GM12874 (cell line): Measurements from ENCODE around the gene TMEM170B.

Experiments used
- TF ChIP-seq, protein P1 (sequence below): IDR thresholded peaks from 2 replicates; pipeline ENCODE4 v1.5.1; 2011; ENCODE audit warnings: low read depth, mild to moderate bottlenecking, control low read depth, low read length, moderate library complexity; ENCODE audit not compliant: insufficient read depth

Gene TMEM170B

DNA sequence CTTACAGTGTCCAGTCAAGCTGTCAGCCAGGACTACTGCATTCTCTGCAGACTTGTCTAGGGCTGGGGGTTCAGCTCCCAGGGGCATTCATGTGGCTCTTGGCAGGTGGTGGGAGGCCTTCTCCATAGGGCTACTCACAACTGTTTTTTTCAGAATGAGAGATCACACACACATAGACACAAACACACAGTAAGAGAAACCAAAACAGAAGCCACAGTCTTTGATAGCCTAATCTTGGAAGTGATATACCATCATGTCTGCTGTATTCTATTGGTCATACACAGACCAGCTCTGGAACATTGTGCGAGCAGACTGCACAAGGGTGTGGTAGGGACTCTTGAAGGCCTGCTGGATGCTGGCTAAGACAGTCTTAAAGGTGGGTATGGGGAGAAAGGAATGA lies 13.5 kb downstream of the TMEM170B start:
- TF ChIP-seq, protein P1, sequence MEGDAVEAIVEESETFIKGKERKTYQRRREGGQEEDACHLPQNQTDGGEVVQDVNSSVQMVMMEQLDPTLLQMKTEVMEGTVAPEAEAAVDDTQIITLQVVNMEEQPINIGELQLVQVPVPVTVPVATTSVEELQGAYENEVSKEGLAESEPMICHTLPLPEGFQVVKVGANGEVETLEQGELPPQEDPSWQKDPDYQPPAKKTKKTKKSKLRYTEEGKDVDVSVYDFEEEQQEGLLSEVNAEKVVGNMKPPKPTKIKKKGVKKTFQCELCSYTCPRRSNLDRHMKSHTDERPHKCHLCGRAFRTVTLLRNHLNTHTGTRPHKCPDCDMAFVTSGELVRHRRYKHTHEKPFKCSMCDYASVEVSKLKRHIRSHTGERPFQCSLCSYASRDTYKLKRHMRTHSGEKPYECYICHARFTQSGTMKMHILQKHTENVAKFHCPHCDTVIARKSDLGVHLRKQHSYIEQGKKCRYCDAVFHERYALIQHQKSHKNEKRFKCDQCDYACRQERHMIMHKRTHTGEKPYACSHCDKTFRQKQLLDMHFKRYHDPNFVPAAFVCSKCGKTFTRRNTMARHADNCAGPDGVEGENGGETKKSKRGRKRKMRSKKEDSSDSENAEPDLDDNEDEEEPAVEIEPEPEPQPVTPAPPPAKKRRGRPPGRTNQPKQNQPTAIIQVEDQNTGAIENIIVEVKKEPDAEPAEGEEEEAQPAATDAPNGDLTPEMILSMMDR: no peak

DNA sequence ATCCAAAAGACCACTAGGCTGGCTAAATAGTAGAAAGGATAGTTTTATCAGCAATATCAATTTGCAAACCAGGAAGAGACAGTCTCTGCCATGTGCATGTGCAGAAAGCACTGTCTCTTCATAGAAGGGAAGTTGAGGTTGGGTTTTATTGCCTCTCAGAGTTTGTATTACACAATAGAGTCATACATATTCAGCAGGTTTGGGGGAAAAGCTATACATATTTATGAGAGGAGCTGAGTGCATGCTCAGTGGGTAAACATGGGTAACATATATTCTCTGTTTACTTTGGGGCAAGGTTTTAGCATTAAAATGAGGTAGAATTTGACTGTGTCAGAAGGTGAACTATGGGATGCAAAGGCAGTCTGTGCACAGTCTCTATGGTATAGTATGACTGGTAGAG lies 14.9 kb downstream of the TMEM170B start:
- TF ChIP-seq, protein P1: no peak

DNA sequence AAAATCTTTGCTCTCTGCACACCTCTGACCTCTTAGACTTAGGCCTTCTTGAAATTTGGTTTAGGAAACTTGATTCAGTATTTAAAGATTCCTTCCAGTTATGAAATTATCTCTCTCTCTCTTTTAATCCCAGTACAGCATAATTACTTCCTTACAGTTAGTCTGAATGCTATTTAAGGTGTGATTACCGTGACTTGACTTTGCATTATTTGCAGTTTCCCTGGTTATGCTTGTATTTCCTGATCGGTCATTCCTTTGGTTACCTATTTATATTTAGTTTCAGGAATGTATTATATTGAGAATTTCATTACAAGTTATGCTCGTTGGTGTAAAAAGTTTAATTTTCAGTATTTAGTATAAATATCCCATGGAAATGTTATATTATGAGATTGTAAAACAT lies 16.3 kb downstream of the TMEM170B start:
- TF ChIP-seq, protein P1: no peak

DNA sequence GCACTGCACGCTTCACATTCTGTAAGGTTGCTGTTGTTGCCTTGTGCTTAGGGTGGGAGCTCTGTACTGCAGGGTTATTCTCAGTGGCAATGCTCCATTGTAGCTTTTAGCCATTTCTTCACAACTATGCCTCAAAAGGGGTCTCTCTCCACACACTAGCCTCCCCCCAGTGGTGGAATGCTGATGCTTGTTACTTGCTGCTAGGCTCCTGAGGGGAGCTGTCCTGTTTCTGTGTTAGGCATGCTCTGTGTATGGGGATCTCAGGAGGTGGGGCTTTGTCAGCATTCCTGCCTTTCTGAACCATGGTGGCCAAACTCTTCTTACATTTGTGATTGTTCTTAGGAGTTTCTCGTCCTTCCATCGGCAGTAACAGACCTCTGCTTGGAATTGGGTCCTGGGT lies 18.8 kb downstream of the TMEM170B start:
- TF ChIP-seq, protein P1: no peak

DNA sequence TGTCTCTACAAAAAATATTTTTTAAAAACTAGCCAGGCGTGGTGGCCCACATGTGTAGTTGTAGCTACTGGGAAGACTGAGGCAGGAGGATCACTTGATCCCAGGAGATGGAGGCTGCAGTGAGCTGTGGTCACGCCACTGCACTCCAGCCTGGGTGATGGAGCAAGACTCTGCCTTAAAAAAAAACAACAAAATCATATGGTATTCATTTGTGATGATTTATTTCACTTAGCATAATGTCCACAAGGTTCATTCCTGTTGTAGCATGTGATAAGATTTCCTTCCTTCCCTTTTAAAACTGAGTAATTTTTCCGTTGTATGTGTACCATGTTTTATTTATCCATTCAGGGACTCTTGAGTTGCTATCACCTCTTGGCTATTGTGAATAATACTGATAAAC lies 26.2 kb downstream of the TMEM170B start:
- TF ChIP-seq, protein P1: no peak

DNA sequence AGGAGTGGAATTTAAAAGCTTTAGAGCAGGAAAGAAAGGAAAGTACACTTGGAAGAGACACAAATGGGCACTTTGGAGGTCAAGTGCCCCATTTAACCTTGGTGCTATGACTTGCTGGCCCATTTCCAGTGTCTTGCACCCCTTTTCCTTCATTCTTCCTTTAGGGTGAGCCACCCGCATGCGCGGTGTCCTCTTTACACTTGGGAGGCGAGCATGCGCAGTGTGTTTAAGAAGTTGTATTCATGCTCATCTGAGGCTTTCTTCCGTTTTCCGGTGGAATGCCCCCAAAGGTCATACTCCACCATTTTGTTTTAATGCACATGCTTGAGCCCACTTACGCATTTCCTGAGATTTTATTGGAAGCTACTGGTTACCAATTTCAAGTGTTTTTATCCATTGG lies 29.1 kb downstream of the TMEM170B start:
- TF ChIP-seq, protein P1: no peak

DNA sequence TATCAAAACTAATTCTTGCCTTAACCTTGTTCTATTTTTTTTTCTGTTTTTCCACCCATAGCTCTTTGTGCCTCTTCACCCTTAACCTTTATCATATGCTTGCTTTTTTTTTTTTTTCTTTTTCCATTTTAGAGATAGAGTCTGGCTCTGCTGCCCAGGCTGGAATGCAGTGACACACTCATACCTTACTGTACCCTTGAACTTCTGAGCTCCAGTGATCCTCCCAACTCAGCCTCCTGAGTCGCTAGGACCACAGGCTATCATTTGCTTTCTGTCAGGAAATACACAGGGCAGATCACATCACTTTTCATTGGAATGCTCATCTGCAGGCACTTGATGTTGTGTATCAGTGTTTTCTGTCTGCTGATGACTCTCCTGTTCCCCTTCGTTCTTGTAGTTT lies 33.5 kb downstream of the TMEM170B start:
- TF ChIP-seq, protein P1: no peak

DNA sequence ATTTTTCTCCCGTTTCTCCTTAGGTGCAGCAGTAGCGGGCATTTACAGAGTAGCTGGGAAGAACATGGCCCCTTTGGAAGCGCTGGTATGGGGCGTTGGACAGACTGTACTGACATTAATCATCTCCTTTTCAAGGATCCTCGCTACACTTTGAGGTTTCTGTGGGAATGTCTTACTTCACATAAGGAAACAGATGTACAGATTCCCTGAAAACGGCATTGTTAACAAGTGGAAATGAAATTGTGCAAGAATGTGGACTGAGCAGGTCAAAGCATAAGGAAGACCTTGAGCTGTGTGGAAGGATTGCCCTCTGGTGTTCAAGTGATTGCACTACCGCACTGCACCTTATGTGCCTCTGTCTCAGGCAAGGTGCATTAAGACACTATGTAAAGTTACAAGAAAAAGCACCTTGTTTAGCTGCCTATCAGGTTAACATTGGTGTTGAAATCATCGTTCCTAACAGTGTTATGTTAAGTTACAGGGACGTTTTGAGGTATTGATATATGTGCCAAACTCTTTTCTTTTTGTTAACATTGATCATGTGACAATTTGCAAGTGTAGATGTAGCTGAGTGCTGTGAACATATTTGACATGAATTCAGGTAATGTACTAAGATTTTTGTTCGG lies 38.0 kb downstream of the TMEM170B start:
- TF ChIP-seq, protein P1: peak; percentile 90
